ENCODE data around the gene HYAL2.
A peak's percentile ranks its signal among the peaks of the same experiment; 100 is the strongest.

The HYAL2 gene

DNA sequence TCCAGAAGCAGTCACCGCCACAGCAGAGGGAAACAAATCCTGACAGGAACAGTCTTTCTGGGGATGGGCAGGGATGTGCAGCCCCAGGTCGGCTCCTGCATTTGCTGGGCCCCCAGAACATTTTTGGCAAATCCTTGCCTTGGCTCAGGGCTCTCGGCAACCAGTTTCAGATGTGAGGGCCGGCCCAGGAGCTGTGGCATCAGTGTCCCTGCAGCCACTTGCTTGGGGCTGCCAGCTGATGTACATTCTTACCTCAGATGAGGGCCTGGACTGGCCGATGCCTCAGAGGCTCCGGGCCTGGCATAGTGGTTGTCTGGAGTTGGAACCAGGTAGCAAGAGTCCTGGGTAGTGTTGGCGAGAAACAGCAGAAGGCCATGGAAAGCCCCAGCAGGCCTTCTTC is 32.3 kb upstream of the HYAL2 start:
- no peak overlapping the region; the same call in 1 of the 2 replicates for H3K27ac ChIP-seq
- TF ChIP-seq, protein P1, sequence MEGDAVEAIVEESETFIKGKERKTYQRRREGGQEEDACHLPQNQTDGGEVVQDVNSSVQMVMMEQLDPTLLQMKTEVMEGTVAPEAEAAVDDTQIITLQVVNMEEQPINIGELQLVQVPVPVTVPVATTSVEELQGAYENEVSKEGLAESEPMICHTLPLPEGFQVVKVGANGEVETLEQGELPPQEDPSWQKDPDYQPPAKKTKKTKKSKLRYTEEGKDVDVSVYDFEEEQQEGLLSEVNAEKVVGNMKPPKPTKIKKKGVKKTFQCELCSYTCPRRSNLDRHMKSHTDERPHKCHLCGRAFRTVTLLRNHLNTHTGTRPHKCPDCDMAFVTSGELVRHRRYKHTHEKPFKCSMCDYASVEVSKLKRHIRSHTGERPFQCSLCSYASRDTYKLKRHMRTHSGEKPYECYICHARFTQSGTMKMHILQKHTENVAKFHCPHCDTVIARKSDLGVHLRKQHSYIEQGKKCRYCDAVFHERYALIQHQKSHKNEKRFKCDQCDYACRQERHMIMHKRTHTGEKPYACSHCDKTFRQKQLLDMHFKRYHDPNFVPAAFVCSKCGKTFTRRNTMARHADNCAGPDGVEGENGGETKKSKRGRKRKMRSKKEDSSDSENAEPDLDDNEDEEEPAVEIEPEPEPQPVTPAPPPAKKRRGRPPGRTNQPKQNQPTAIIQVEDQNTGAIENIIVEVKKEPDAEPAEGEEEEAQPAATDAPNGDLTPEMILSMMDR (conservative IDR thresholded peaks at IDR 0.05), result no peak

DNA sequence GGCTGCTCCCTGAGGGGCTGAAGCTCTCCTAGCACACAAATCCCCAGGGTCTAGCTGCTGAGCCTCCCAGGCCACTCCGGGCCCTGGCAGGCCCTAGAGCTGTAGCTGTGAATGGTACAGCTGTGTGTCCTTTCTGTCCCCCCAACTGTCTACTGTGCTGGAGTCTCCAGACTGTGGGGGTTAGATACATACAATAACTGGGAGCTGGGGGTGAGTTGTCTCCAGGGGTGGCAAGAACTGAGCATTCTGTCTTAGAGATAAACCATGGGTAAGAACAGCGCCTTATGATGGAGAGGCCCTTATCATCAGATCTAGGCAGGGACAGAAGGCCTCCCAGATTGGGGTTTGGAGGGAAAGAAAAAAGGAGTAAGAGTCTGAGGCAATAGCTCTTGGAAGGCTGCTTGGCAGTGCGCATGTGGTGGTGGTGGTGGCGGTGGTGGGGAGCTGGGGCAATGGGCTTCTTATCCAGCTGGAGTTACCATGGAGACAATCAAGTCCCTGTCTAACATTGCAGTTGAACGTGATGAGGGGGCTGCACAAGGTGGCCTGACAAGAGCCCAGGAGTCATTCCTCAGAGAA is 31.7 kb upstream of the HYAL2 start:
- H3K27ac ChIP-seq, result peak overlapping the region; percentile 91; the same call in 1 of the 2 replicates
- TF ChIP-seq, protein P1 (conservative IDR thresholded peaks at IDR 0.05), result no peak

DNA sequence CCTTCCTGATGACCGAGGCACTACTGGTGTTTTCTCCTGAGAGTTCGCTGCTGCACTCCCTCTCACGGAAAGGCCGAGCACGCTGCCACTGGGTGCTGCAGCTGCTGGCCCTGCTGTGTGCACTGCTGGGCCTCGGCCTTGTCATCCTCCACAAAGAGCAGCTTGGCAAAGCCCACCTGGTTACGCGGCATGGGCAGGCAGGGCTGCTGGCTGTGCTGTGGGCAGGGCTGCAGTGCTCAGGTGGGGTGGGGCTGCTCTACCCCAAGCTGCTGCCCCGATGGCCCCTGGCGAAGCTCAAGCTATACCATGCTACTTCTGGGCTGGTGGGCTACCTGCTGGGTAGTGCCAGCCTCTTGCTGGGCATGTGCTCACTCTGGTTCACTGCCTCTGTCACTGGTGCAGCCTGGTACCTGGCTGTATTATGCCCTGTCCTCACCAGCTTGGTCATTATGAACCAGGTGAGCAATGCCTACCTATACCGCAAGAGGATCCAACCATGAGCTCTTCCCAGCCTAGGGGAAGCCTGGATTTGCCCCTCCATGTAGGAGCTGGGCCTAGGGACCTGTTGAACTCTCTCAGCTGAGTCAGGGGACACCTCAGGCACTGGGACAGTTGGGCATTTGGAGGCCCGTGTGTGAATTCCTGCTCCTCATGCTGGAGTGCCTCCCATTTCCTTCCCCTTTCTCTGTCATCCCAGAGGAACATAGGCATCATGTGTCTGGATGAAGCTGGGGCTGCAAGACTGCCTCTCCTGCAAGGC is 30.9 kb upstream of the HYAL2 start:
- H3K27ac ChIP-seq, result peak overlapping the region; percentile 91; the same call in 1 of the 2 replicates
- TF ChIP-seq, protein P1 (conservative IDR thresholded peaks at IDR 0.05), result no peak

DNA sequence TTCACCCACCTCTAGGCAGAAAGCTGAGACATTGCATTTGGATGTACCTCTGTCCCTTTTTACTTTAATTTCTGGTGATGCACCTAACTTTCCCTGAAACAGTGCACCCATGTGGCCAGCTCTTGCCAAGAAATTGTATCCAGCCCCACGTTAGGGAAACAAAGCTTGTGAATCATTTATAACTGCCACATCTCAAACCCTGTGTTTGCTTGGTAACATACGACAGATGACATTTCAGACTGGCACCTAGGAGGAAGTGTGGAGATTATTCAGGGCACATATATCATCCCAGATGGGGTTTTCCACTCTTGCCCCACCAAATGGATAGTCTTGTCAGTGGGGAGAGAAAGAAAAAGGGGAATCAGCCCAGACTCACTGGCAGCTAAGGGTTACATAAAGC is 30.2 kb upstream of the HYAL2 start:
- peak overlapping the region; percentile 91 for H3K27ac ChIP-seq
- TF ChIP-seq, protein P1 (conservative IDR thresholded peaks at IDR 0.05), result peak; percentile 54

DNA sequence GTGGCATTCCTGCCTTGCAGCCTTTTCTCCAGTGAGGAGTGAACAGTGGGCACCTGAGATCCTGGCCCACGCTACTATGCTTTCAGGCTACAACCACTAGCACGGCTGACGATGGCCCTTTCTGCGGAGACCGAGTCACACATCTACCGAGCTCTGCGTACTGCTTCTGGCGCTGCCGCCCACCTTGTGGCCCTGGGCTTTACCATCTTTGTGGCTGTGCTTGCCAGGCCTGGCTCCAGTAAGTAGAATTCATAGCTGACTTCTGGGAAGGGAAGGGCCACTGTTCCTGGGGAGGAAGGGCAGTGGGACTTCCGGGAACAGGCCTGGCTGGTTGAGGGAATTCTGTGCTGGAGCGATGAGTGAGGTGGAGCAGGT is 28.8 kb upstream of the HYAL2 start:
- TF ChIP-seq, protein P1 (conservative IDR thresholded peaks at IDR 0.05), result no peak
- H3K27ac ChIP-seq, result peak overlapping the region; percentile 91

DNA sequence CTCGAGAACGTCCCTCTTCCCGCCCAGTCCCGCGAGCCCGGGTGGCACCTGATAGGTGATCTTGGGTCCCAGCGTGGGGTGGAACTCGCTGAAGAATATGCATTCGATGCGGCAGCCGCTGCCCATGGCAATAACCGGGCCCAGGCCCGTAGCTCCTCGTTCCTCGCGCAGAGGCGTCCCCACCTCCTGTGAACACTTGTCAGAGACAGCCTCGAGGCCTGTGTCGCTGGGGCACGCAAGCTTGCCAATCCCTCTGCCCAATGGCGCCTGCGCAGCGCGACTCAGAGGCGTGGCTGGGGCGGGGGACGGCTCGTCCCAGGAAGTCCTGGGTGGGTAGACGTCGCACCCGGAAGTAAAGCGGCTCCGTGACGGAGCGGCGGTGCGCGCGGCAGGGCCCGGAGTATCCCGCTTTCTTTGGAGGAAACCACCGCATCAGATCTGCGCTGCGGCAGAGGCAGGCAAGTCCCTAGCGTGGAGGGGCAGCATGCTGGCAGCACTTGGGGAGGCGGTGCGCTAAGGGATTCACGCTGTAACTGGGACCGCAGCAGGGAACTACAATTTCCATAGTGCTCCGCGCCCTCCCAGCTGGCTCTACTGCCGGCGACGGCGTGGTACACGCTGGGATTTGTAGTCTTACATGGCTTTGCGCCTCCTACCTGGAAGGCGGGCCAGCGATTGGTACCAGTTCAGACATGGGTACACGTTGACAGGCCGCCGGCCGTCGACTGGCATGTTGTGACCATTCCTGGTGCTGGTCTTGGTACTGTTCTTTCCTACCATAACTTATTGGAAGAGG is 28.2 kb upstream of the HYAL2 start, which contains the start of the genes CYB561D2 and NPRL2:
Gene CYB561D2, plus strand, starts transcription at position 336 of the 796 bp plus-strand sequence. CDS start 572 bp downstream, outside the sequence.
Gene NPRL2, minus strand, starts transcription at position 249 of the 796 bp plus-strand sequence. Its CDS starts 123 bp downstream, at position 126.
- TF ChIP-seq, protein P1 (conservative IDR thresholded peaks at IDR 0.05), result no peak
- peak within 1 kb of the TSS; percentile 91 for H3K27ac ChIP-seq

DNA sequence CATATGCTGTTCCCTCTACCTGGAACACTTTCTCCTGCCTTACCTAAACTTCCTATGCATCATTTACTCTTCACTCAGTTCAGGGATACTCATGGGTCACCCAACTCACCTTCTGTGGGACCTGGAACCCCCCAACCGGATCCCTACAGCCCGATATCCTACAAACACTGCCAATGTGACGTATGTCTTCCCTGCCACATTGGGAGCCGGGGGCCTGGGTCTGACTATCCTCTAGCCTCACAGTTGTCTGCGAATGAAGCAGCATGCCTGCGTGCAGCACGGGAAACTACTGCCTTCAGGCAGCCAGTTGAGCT is 27.6 kb upstream of the HYAL2 start:
- H3K27ac ChIP-seq, result peak overlapping the region; percentile 91
- TF ChIP-seq, protein P1 (conservative IDR thresholded peaks at IDR 0.05), result no peak
